CD14-positive monocyte (primary cell): ENCODE data around the gene PACSIN2. TPM values are rescaled to one million over a fixed set of nuclear protein-coding genes. Genes with fewer than 3 reads are reported as not detected.

Experiments
- DNase-seq, 3 donors: peaks; one replicate each; pipeline ENCODE4 v3.0.0-alpha.2; 2011 to 2022
- H2AFZ ChIP-seq: 2 replicates; pipeline ENCODE4 v1.6.0; 2012; ENCODE audit warnings: mild to moderate bottlenecking, low read depth, low read length, inconsistent platforms; ENCODE audit not compliant: insufficient read depth, poor library complexity, severe bottlenecking
- H3K27ac ChIP-seq, 2 donors: 1 replicate in 1 of 2; 2 replicates in 1 of 2; pipeline ENCODE4 v1.5.1; 2012 to 2013; ENCODE audit warnings: low read length in 2 of 2, control low read depth in 1 of 2, inconsistent platforms in 1 of 2, low read depth in 1 of 2, mild to moderate bottlenecking in 1 of 2
- H3K27me3 ChIP-seq, 2 donors: one replicate each; pipeline versions ENCODE4 v1.6.0 to v1.6.1; 2011 to 2013; ENCODE audit warnings: low read length in 2 of 2; ENCODE audit not compliant: control insufficient read depth in 2 of 2, insufficient read depth in 2 of 2
- H3K36me3 ChIP-seq, 2 donors: replicated peaks in 1 of 2; 1 replicate in 1 of 2; 2 replicates in 1 of 2; pipeline versions ENCODE4 v1.5.1 to v1.6.1; 2012 to 2013; ENCODE audit warnings: low read length in 2 of 2, control low read depth in 1 of 2, inconsistent platforms in 1 of 2, mild to moderate bottlenecking in 1 of 2; ENCODE audit not compliant: insufficient read depth in 2 of 2, control insufficient read depth in 1 of 2
- H3K4me1 ChIP-seq, 2 donors: 1 replicate in 1 of 2; 2 replicates in 1 of 2; pipeline versions ENCODE4 v1.5.1 to v1.6.1; 2012 to 2013; ENCODE audit warnings: low read length in 2 of 2, control low read depth in 1 of 2, inconsistent platforms in 1 of 2, mild to moderate bottlenecking in 1 of 2, moderate library complexity in 1 of 2; ENCODE audit not compliant: insufficient read depth in 2 of 2, control insufficient read depth in 1 of 2
- H3K4me2 ChIP-seq: replicated peaks from 2 replicates; pipeline ENCODE3; 2012; ENCODE audit warnings: low read length, moderate library complexity, mild to moderate bottlenecking; ENCODE audit not compliant: poor library complexity, severe bottlenecking; ENCODE audit errors: extremely low read depth
- H3K4me3 ChIP-seq, 3 experiments: fragments of 200-600 bp in 1 of 3; sonication (generic) in 1 of 3; replicated peaks in 1 of 3; 1 replicate in 2 of 3; 2 replicates in 1 of 3; pipeline ENCODE4 v1.5.1; 2011 to 2013; ENCODE audit warnings: low read length in 3 of 3, mild to moderate bottlenecking in 3 of 3, control low read depth in 2 of 3, low read depth in 2 of 3, inconsistent platforms in 1 of 3, moderate library complexity in 1 of 3
- H3K79me2 ChIP-seq: 2 replicates; pipeline ENCODE4 v1.6.0; 2012; ENCODE audit warnings: mild to moderate bottlenecking, control low read depth, inconsistent platforms, low read length, moderate library complexity; ENCODE audit not compliant: insufficient read depth
- H3K9ac ChIP-seq: 2 replicates; pipeline ENCODE4 v1.6.0; 2017; ENCODE audit warnings: low read length, mild to moderate bottlenecking; ENCODE audit not compliant: insufficient read depth, poor library complexity, severe bottlenecking
- H3K9me3 ChIP-seq, 2 donors: replicated peaks in 1 of 2; 1 replicate in 1 of 2; 2 replicates in 1 of 2; pipeline versions ENCODE4 v1.5.1 to v1.6.1; 2012 to 2013; ENCODE audit warnings: low read length in 2 of 2, control low read depth in 1 of 2; ENCODE audit not compliant: control insufficient read depth in 1 of 2, insufficient read depth in 1 of 2
- H4K20me1 ChIP-seq: 2 replicates; pipeline ENCODE4 v1.6.0; 2012; ENCODE audit warnings: mild to moderate bottlenecking, low read length, control low read depth, moderate library complexity; ENCODE audit not compliant: insufficient read depth
- H3K27ac Mint-ChIP-seq, 7 donors: one replicate each; pipeline ENCODE4 v1.8.0; 2020; ENCODE audit warnings: mild to moderate bottlenecking in 7 of 7, mixed read lengths in 7 of 7, moderate library complexity in 6 of 7, inconsistent platforms in 2 of 7
- H3K27me3 Mint-ChIP-seq, 3 donors: one replicate each; pipeline ENCODE4 v1.8.0; 2021 to 2022; ENCODE audit warnings: low read depth in 3 of 3, mild to moderate bottlenecking in 3 of 3, mixed read lengths in 3 of 3, moderate library complexity in 3 of 3, inconsistent platforms in 1 of 3
- H3K36me3 Mint-ChIP-seq, 2 donors: one replicate each; pipeline ENCODE4 v1.8.0; 2020; ENCODE audit warnings: mixed read lengths in 2 of 2, inconsistent platforms in 1 of 2, mild to moderate bottlenecking in 1 of 2
- H3K4me1 Mint-ChIP-seq: one replicate; pipeline ENCODE4 v1.8.0; 2020; ENCODE audit warnings: mild to moderate bottlenecking, mixed read lengths
- H3K4me3 Mint-ChIP-seq, 2 donors: one replicate each; pipeline ENCODE4 v1.8.0; 2020; ENCODE audit warnings: mild to moderate bottlenecking in 2 of 2, mixed read lengths in 2 of 2, moderate library complexity in 1 of 2
- H3K9me3 Mint-ChIP-seq, 7 donors: one replicate each; pipeline ENCODE4 v1.8.0; 2020 to 2022; ENCODE audit warnings: mixed read lengths in 7 of 7, mild to moderate bottlenecking in 6 of 7, moderate library complexity in 6 of 7, inconsistent platforms in 2 of 7
- CTCF ChIP-seq: fragments of 200-600 bp; IDR thresholded peaks from one replicate; pipeline ENCODE4 v1.8.0; 2022; ENCODE audit warnings: antibody characterized with exemption, mild to moderate bottlenecking
- WGBS: methylation state at CpG from one replicate; pipeline ENCODE4 v1.1.5; 2013; ENCODE audit warnings: missing lambda C conversion rate; ENCODE audit not compliant: insufficient coverage; 5-methylcytosine and 5-hydroxymethylcytosine counted together
- intact Hi-C, 2 donors: fragments of 100-400 bp; cut with micrococcal nuclease; formaldehyde crosslinking; loops; one replicate each; pipeline versions ENCODE4 v1.15.0 to v1.15.1; 2023
- polyA plus RNA-seq, 3 donors: library from polyadenylated mRNA; depleted of rRNA in 1 of 3; unstranded in 2 of 3; stranded (reverse) in 1 of 3; fragments of 300-500 nt in 2 of 3; fragments of >200 nt in 1 of 3; fragmentation: Illumina TruSeq in 2 of 3; gene quantifications; 1 replicate in 2 of 3; 2 replicates in 1 of 3; pipeline ENCODE4 v1.2.3, GENCODE V29; 2012 to 2021

PACSIN2 gene
- polyA plus RNA-seq, 3 donors: 31.2 to 45.7 (median 40.2) TPM

- H3K4me2 ChIP-seq: peak overlapping the region; percentile 69
- DNase-seq: no peak
- no peak overlapping the region for H2AFZ ChIP-seq
- Mint-ChIP-seq H3K4me3 (peak overlapping the region; percentile 61 to 94), H3K27ac (peak overlapping the region; percentile 100), H3K9me3 (no peaks in the 10 kb centered on the region), H3K4me1 (peaks cover 97% of the 10 kb centered on the region), H3K27me3 (peaks cover 0 to 2% (median 1%) of the 10 kb centered on the region in 3 donors), H3K36me3 (peaks cover 10 to 27% of the 10 kb centered on the region in 2 donors)
- H3K9me3 ChIP-seq: no peaks in the 10 kb centered on the region
- no peaks in the 10 kb centered on the region for H3K27me3 ChIP-seq
- H4K20me1 ChIP-seq: no peaks in the 10 kb centered on the region
- H3K36me3 ChIP-seq: no peaks in the 10 kb centered on the region
- H3K4me1 ChIP-seq: peaks cover 97 to 98% of the 10 kb centered on the region in 2 donors
- H3K79me2 ChIP-seq: peaks cover 82% of the 10 kb centered on the region
- H3K4me3 ChIP-seq: peak overlapping the region in 1 of 3 experiments; percentile 57
- 60% methylated on average over 1 of the region's 4 CpGs for WGBS
- H3K9ac ChIP-seq: peak overlapping the region; percentile 86
- intact Hi-C loops: loop anchor here (5.0 to 10.0 kb wide), 3 partner anchors 36 to 222 kb away; partner anchors contain the start of gene TSPO (in 1 of the 2)
- TF ChIP-seq CTCF: no peak
- peak overlapping the region; percentile 93 to 99 for H3K27ac ChIP-seq
These were observed 82.0 kb downstream of the PACSIN2 start for GRCh38 chr22:42932857-42933484.

GRCh38 chr22:42932197-42932519 lies 82.8 kb downstream of the PACSIN2 start:
- peak overlapping the region; percentile 100 for H3K27ac Mint-ChIP-seq
- H3K36me3 Mint-ChIP-seq: peaks cover 8 to 31% of the 10 kb centered on the region in 2 donors
- no peaks in the 10 kb centered on the region for H3K27me3 ChIP-seq
- no peaks in the 10 kb centered on the region for H3K9me3 ChIP-seq
- peak overlapping the region; percentile 86 for H3K9ac ChIP-seq
- no peaks in the 10 kb centered on the region for H3K36me3 ChIP-seq
- peak overlapping the region; percentile 93 to 99 for H3K27ac ChIP-seq
- peak overlapping the region in 2 of 3 experiments; percentile 2 to 57 for H3K4me3 ChIP-seq
- no peak for DNase-seq
- H3K4me3 Mint-ChIP-seq: peak overlapping the region; percentile 72 to 94
- peaks cover 79% of the 10 kb centered on the region for H3K79me2 ChIP-seq
- TF ChIP-seq CTCF: no peak
- H3K27me3 Mint-ChIP-seq: peaks cover 0 to 4% (median 1%) of the 10 kb centered on the region in 3 donors
- H3K4me1 Mint-ChIP-seq: peaks cover 91% of the 10 kb centered on the region
- intact Hi-C loops: loop anchor here (5.0 to 10.0 kb wide), 3 partner anchors 35 to 223 kb away; partner anchors contain the start of gene TSPO (in 1 of the 2)
- peaks cover 0 to 2% (median 0%) of the 10 kb centered on the region in 7 donors for H3K9me3 Mint-ChIP-seq
- WGBS: 86% methylated on average over 2 of the region's 4 CpGs
- H4K20me1 ChIP-seq: no peaks in the 10 kb centered on the region
- H3K4me1 ChIP-seq: peaks cover 89 to 90% of the 10 kb centered on the region in 2 donors
- H2AFZ ChIP-seq: no peak overlapping the region
- H3K4me2 ChIP-seq: peak overlapping the region; percentile 69
